Fibroblast of mammary gland (primary cell): ENCODE measurements around the gene PRKAA2.

ENCODE experiments used
- DNase-seq: peaks from one replicate; pipeline ENCODE4 v3.0.0-alpha.2; 2010; ENCODE audit warnings: low read depth
- H3K4me3 ChIP-seq: 2 replicates; pipeline ENCODE4 v1.5.1; 2011; ENCODE audit warnings: low read depth, mild to moderate bottlenecking, low read length, moderate library complexity; ENCODE audit not compliant: control insufficient read depth
- TF ChIP-seq, protein P1 (sequence below): conservative IDR thresholded peaks from 2 replicates; pipeline ENCODE4 v1.5.1; 2011; ENCODE audit warnings: low read depth, low read length, inconsistent platforms; ENCODE audit not compliant: control insufficient read depth, insufficient read depth

PRKAA2 gene

DNA sequence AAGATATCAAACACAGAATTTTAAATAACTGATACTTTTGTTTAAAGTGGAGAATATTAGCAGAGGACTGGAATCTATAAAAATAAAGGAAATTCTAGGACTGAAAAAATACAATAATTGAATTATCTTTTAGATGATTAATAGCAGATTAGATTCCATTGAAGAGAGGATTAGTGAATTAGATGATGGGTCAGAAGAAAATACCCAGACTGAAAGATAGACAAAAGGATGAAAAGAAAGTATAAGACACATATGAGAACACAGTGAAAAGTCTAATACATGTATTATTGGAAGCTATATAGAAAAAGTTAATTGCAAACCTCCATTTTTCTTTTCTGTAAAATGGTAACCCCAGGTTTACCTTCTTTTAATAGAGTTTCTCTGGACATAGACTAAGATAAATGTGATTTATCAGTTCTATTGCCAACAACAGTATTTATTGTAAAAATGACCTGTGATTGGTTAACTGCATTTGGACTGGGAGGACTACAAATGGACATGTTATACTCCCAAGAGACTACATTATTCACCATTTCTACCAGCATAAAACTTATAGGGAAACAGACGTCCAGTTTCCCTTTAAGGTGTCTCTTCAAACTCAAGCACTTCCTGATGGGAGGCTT is 11.0 kb downstream of the PRKAA2 start:
- TF ChIP-seq, protein P1, sequence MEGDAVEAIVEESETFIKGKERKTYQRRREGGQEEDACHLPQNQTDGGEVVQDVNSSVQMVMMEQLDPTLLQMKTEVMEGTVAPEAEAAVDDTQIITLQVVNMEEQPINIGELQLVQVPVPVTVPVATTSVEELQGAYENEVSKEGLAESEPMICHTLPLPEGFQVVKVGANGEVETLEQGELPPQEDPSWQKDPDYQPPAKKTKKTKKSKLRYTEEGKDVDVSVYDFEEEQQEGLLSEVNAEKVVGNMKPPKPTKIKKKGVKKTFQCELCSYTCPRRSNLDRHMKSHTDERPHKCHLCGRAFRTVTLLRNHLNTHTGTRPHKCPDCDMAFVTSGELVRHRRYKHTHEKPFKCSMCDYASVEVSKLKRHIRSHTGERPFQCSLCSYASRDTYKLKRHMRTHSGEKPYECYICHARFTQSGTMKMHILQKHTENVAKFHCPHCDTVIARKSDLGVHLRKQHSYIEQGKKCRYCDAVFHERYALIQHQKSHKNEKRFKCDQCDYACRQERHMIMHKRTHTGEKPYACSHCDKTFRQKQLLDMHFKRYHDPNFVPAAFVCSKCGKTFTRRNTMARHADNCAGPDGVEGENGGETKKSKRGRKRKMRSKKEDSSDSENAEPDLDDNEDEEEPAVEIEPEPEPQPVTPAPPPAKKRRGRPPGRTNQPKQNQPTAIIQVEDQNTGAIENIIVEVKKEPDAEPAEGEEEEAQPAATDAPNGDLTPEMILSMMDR, result no peak
- DNase-seq, result no peak
- no peak overlapping the region for H3K4me3 ChIP-seq

DNA sequence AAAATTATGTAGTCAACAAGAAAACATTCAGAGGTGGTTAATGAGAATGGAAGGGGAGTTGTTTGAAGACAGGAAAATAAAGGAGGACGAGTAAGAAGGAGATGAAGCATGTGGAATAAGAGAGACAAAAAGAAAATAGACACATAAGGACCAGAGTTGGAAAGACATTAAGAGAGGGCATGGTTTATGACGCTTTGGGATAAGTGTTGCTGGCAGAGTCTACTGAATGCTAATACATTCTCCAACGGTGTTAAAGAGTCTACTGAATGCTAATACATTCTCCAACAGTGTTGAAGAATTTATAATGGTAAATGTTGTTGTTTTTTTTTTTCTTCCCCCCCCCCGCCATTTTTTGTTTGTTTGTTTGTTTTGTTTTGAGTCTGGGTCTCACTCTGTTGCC is 13.1 kb downstream of the PRKAA2 start:
- TF ChIP-seq, protein P1, result no peak
- H3K4me3 ChIP-seq, result no peak overlapping the region
- DNase-seq, result no peak

- no peak for DNase-seq
- TF ChIP-seq, protein P1, result no peak
- no peak overlapping the region for H3K4me3 ChIP-seq
Measured at GRCh38 chr1:56660293-56660692, 15.2 kb downstream of the PRKAA2 start.

DNA sequence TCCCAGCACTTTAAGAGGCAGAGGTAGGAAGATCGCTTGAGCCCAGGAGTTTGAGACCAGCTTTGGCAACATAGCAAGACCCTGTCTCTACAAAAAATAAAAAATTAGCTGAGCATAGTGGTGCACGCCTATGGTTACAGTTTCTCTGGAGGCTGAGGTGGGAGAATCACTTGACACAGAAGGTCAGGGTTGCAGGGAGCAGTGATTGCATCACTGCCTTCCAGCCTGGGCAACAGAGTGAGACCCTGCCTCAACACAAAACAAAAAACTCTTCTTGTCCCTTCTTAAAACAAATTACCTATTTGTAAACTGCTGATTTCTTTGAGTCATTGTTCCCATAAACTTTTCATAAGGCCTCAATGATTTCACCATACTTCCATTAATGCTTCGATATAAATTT is 18.7 kb downstream of the PRKAA2 start:
- DNase-seq, result no peak
- TF ChIP-seq, protein P1, result no peak
- H3K4me3 ChIP-seq, result no peak overlapping the region

DNA sequence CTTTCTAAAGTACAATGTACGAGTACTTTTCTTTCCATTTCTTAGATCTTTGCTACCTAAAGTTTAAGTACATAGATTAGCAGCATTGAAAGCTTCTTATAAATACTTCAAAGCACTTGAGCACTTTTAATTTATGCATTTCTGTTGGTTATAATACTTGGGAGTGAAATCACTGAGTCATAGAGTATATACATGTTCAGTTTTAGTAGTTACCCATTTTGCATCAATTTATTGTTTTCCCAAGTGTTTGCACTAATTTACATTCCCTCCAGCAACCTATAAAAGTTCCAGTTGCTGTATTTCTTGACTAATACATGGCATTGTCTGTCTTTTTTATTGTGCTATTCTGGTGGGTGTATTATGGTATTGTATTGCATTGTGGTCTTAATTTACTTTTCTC is 20.3 kb downstream of the PRKAA2 start:
- DNase-seq, result no peak
- TF ChIP-seq, protein P1, result no peak
- no peak overlapping the region for H3K4me3 ChIP-seq

DNA sequence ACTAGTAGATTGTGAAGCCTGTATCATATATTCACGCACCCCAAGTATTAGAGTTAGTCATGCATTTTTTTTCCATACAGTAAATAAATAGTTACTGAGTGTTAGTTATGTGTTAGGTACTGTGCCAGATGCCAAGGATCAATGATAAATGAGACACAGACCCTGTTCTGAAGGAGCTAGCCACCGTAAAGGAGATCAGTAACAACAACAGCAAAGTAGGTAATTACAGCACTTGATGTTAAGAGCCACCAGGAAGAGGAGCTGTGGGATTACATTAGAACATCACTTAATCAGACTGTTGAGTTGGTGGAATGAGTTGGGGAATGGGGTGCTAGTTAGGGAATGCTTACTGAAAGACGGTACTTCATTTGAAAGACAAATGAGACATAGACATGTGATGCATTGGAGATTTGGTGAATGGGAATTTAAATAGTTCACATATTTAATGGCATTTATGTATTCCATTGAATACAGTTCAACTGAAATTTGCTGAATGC is 21.0 kb downstream of the PRKAA2 start:
- H3K4me3 ChIP-seq, result no peak overlapping the region
- TF ChIP-seq, protein P1, result no peak
- no peak for DNase-seq

DNA sequence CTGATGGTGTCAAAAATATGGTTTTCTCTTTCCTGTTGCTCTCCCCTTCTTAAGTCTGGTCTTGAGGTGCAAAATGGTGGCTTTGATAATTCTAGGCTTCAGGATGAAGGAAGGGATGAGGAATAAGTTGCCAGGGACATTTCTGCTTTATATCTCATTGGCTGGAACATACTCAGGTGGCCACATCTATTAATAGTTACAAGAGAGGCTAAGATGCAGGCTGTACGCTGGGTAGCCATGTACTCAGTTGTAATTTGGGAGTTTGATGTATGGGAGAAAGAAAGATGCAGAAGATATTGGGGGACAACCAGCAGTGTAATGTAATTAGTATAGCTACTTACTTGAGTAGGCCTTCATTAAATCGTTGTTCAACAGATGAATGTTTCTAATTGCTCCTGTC is 25.2 kb downstream of the PRKAA2 start:
- DNase-seq, result no peak
- TF ChIP-seq, protein P1, result no peak
- no peak overlapping the region for H3K4me3 ChIP-seq
